Calu3 (cell line): ENCODE measurements around the gene MIS18BP1. TPM values are rescaled to one million over a fixed set of nuclear protein-coding genes. Genes with fewer than 3 reads are reported as not detected.

ENCODE experiments used
- BruUV-seq: library from RNA; stranded (reverse); fragments of 400-500 nt; replicated peaks from 2 replicates; lab custom pipeline; 2021; lab: Mats Ljungman, UMichigan
- CTCF ChIA-PET: fragments of 300-600 bp; sonication (Branson Sonifier 250); formaldehyde crosslinking; loops from one replicate; lab custom pipeline; 2022; ENCODE audit warnings: antibody characterized with exemption; lab: Charles Lee
- DNase-seq: peaks from one replicate; pipeline ENCODE4 v3.0.0; 2022
- H3K27ac Mint-ChIP-seq: one replicate; pipeline ENCODE4 v1.8.0; 2022; ENCODE audit warnings: mixed read lengths; ENCODE audit not compliant: unreplicated experiment
- H3K27me3 Mint-ChIP-seq: one replicate; pipeline ENCODE4 v1.8.0; 2022; ENCODE audit warnings: mixed read lengths; ENCODE audit not compliant: unreplicated experiment
- H3K36me3 Mint-ChIP-seq: one replicate; pipeline ENCODE4 v1.8.0; 2022; ENCODE audit warnings: mild to moderate bottlenecking, moderate library complexity, mixed read lengths; ENCODE audit not compliant: insufficient read depth, unreplicated experiment
- H3K4me1 Mint-ChIP-seq: one replicate; pipeline ENCODE4 v1.8.0; 2022; ENCODE audit warnings: mild to moderate bottlenecking, low read depth, mixed read lengths; ENCODE audit not compliant: unreplicated experiment
- H3K4me3 Mint-ChIP-seq: one replicate; pipeline ENCODE4 v1.8.0; 2022; ENCODE audit warnings: mild to moderate bottlenecking, low read depth, moderate library complexity, mixed read lengths; ENCODE audit not compliant: unreplicated experiment
- H3K9me3 Mint-ChIP-seq: one replicate; pipeline ENCODE4 v1.8.0; 2022; ENCODE audit warnings: low read depth, mixed read lengths; ENCODE audit not compliant: unreplicated experiment
- CTCF ChIP-seq: fragments of 200-600 bp; IDR thresholded peaks from one replicate; pipeline ENCODE4 v1.8.0; 2022; ENCODE audit warnings: antibody characterized with exemption; ENCODE audit not compliant: unreplicated experiment
- intact Hi-C: fragments of 100-400 bp; cut with micrococcal nuclease; formaldehyde crosslinking; loops from one replicate; pipeline ENCODE4 v1.10.0; 2022; ENCODE audit not compliant: unreplicated experiment
- total RNA-seq: library from RNA; stranded (reverse); gene quantifications from 2 replicates; pipeline ENCODE4 v1.2.3, GENCODE V29; 2022

The MIS18BP1 gene
- total RNA-seq, 1 experiment from 2014 or later = 47.4 TPM

- BruUV-seq = TSS peak; percentile 55
- peak overlapping the region; percentile 94 for H3K4me3 Mint-ChIP-seq
- DNase-seq = peak; percentile 7
- H3K4me1 Mint-ChIP-seq = peaks cover 7% of the 10 kb centered on the region
- H3K27me3 Mint-ChIP-seq = no peaks in the 10 kb centered on the region
- H3K27ac Mint-ChIP-seq = peak overlapping the region; percentile 94
- intact Hi-C loops = loop anchor here (5.0 kb wide), 2 partner anchors 120 to 340 kb away; partner anchors contain the start of gene FKBP3
- CTCF ChIA-PET = interaction anchor here (0.9 to 1.3 kb wide), 3 partner anchors 16 to 26 kb away, joined by 3 to 5 read pairs (median 4); no protein-coding TSS in a partner anchor
- H3K9me3 Mint-ChIP-seq = no peaks in the 10 kb centered on the region
- TF ChIP-seq CTCF = no peak
- H3K36me3 Mint-ChIP-seq = peaks cover 27% of the 10 kb centered on the region
Observed at GRCh38 chr14:45252366-45253069, 484 bp downstream of the MIS18BP1 start.

GRCh38 chr14:45251912-45252311 lies 1.1 kb downstream of the MIS18BP1 start:
- no TSS peak for BruUV-seq
- TF ChIP-seq CTCF = no peak
- intact Hi-C loops = loop anchor here (5.0 kb wide), 2 partner anchors 120 to 340 kb away; partner anchors contain the start of gene FKBP3
- Mint-ChIP-seq H3K9me3 (no peaks in the 10 kb centered on the region), H3K4me3 (peak overlapping the region; percentile 94), H3K27me3 (no peaks in the 10 kb centered on the region), H3K36me3 (peaks cover 27% of the 10 kb centered on the region), H3K4me1 (peaks cover 7% of the 10 kb centered on the region), H3K27ac (peak overlapping the region; percentile 39)
- CTCF ChIA-PET = interaction anchor here (0.9 kb wide), 1 partner anchor 27 kb away, joined by 3 read pairs; no protein-coding TSS in a partner anchor
- no peak for DNase-seq

- H3K27me3 Mint-ChIP-seq = no peaks in the 10 kb centered on the region
- intact Hi-C loops = loop anchor here (5.0 kb wide), 2 partner anchors 118 to 338 kb away; partner anchors contain the start of gene FKBP3
- no peak overlapping the region for H3K27ac Mint-ChIP-seq
- TF ChIP-seq CTCF = no peak
- BruUV-seq = no TSS peak
- CTCF ChIA-PET = no interaction called here
- no peak for DNase-seq
- no peaks in the 10 kb centered on the region for H3K9me3 Mint-ChIP-seq
- H3K36me3 Mint-ChIP-seq = peaks cover 27% of the 10 kb centered on the region
- H3K4me1 Mint-ChIP-seq = peaks cover 7% of the 10 kb centered on the region
- H3K4me3 Mint-ChIP-seq = peak overlapping the region; percentile 22
Observed at GRCh38 chr14:45249856-45250575, 3.0 kb downstream of the MIS18BP1 start.

GRCh38 chr14:45247427-45247826 lies 5.6 kb downstream of the MIS18BP1 start:
- CTCF ChIA-PET = no interaction called here

More at GRCh38 chr14:45247427-45247826, 5.6 kb downstream of the MIS18BP1 start:
- Mint-ChIP-seq H3K4me1 (peaks cover 7% of the 10 kb centered on the region), H3K27me3 (no peaks in the 10 kb centered on the region), H3K36me3 (peaks cover 7% of the 10 kb centered on the region), H3K9me3 (no peaks in the 10 kb centered on the region), H3K4me3 (no peak overlapping the region), H3K27ac (no peak overlapping the region)
- intact Hi-C loops = no loop called here
- peak; percentile 17 for DNase-seq
- no peak for TF ChIP-seq CTCF
- BruUV-seq = no TSS peak
